ENCODE results near the gene COL23A1. TPM values are rescaled to one million over a fixed set of nuclear protein-coding genes. Genes with fewer than 3 reads are reported as not detected.
"Not testable (repeated sequence)": the region's sequence is repeated elsewhere in the genome, so short reads cannot be mapped to it uniquely, and the experiment has no call there.

Gene COL23A1
- polyA plus RNA-seq, 4 donors: 5.8 to 13.4 (median 7.7) TPM

GRCh38 chr5:178240341-178240741, 349.9 kb downstream of the COL23A1 start:
- DNase-seq (ENCODE audit: low read depth in 4 of 4, low spot score in 3 of 4): no peak

DNA sequence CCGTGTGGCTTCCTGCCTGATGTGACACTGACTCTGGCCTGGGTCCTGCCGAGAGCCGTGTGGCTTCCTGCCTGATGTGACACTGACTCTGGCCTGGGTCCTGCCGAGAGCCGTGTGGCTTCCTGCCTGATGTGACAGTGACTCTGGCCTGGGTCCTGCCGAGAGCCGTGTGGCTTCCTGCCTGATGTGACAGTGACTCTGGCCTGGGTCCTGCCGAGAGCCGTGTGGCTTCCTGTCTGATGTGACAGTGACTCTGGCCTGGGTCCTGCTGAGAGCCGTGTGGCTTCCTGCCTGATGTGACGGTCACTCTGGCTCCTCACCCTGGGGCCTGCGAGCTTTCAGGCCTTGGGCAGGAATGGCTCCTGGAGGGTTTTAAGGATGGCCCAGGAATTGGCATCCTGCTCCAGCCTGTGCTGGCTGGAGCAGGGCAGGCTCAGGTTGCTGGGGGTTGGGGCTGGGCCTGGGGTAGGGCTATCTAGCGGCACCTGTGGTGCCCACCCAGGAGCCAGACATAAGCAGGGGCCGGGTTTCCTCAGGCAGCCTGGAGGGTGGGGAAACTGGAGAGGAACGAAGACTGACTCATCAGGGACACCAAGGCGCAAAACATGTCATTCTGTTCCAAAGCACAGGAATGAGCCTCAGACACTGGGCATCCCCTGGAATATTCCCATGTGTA, 350.4 kb downstream of the COL23A1 start:
- not testable (repeated sequence) for DNase-seq (ENCODE audit: low read depth in 4 of 4, low spot score in 3 of 4)

DNA sequence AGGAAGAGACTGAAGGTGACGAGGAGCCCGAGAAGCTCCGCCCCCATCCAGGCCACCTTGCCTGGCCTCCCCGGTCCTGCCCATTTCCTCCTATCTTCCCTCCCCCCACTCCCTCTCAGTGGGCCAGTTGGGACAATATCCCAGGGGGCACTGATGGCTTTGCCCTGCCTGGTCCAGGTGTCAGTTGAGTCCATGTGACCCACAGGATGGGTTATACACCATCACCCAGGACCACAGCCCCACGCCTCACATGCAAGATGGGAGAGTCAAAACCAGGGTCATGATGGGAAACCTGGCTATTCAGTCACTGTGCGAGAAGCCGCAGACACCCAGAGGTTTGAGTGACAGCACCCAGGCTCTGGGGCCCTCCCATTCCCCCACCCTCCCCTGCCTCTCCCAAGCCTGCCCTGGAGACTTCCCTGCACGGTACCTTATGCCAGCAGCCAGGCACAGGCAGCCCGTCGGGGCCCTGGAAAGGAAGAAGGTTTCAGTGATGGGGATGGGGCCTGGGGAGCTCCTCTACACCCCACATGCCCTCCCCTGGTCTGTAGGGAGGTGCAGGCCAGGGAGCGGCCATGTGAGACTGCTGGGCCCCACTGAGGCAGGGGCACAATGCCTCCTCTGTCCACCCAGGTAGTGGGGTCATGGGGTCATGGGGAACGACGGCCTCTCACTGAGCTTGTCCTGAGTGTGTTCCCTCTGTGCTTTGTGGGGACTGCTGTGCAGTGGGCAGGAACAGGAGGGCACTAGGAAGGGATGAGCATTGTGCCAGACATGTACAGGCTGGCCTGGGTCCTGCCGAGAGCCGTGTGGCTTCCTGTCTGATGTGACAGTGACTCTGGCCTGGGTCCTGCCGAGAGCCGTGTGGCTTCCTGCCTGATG, 351.2 kb downstream of the COL23A1 start:
- DNase-seq (ENCODE audit: low read depth in 4 of 4, low spot score in 3 of 4): no peak

DNA sequence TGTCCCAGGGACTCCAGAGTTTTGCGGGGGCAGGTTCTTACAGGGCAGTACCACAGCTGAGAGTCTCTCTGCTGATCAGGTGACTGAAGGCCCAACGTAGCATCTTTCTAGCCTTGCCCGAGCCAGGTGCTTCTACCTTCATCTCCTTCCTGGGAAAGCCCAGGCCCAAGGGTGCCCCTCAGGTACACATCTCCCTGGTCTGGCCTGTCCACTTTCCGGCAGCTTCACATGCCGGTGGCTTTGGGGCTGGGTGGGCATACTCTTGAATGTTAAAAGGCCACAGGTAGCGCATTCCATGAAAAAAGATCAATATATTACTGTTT, 351.9 kb downstream of the COL23A1 start:
- DNase-seq (ENCODE audit: low read depth in 4 of 4, low spot score in 3 of 4): no peak

DNA sequence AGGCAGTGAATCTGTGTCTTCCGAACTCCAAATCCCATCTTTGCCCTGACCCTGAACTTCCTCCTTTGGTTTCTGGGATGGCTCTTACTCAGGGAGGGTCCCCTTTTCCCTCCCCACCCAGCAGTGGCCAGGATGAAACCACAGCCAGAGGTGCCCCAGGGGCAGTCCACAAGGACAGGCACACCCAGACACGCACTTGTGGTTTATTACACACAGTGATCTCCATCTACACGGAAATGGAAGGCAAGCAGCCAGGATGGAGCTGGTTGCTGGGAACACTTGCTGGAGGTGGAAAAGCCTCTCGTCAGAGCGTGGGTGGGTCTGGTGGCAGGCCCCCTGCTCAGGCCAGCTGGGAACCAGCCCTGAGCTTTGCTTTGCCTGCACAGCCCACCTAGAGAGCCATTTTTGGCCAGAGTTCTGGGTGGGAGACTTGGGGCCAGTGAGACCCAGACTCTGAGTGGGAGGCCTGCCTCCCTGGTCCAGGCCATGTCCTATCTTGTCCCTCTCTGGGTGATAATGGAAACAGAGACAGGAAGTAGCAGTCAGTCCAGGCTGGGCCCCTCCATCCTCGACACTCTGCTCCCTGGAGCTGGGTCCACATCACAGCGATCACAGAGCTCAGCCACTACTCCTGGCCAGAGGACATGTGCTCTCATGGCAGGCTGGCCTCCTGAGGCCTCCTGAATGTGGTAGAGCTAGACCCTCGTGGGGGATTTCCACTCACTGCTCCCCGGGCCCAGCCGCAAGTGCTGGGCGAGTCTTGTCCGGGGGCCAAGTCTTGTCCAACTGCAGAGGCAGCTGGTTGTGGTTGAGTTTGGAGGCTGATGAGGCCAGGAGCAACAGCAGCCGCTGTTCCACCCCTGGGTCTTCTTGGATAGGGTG, 352.5 kb downstream of the COL23A1 start:
- no peak for DNase-seq (ENCODE audit: low read depth in 4 of 4, low spot score in 3 of 4)

DNA sequence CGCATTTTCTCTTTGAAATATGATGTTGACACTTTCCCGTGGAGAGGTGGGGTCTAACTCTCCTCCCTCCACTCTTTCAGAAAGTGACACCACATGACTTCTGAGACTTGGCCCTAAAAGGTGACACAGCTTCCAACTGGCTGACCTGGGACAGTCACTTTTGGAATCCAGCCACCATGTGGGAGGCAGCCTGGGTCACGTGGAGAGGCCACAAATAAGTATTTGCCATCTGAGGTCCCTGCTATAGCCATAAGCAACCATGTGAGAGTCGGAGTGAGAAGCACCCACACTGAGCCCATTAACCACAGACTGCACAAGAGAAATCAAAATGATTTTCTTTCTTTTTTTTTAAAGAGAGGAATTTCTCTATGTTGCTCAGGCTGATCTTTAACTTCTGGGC, 353.5 kb downstream of the COL23A1 start:
- no peak for DNase-seq (ENCODE audit: low read depth in 4 of 4, low spot score in 3 of 4)

DNA sequence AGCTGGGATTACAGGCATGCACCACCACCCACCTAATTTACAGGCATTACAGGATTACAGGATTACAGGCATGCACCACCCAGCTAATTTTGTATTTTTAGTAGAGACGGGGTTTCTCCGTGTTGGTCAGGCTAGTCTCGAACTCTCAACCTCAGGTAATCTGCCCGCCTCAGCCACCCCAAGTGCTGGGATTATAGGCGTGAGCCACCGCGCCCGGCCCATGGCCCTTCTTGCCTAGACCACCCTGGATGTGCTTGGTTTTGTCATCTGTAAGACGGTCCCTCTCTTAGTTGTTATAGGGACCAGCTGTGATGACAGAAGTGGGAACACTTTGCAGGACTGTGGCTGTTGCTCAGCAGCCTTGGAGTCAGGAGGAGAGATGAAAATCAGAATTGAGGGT, 354.1 kb downstream of the COL23A1 start:
- DNase-seq (ENCODE audit: low read depth in 4 of 4, low spot score in 3 of 4): no peak

- DNase-seq (ENCODE audit: low read depth in 4 of 4, low spot score in 3 of 4): no peak
These were observed 354.6 kb downstream of the COL23A1 start for GRCh38 chr5:178235588-178235974.

DNA sequence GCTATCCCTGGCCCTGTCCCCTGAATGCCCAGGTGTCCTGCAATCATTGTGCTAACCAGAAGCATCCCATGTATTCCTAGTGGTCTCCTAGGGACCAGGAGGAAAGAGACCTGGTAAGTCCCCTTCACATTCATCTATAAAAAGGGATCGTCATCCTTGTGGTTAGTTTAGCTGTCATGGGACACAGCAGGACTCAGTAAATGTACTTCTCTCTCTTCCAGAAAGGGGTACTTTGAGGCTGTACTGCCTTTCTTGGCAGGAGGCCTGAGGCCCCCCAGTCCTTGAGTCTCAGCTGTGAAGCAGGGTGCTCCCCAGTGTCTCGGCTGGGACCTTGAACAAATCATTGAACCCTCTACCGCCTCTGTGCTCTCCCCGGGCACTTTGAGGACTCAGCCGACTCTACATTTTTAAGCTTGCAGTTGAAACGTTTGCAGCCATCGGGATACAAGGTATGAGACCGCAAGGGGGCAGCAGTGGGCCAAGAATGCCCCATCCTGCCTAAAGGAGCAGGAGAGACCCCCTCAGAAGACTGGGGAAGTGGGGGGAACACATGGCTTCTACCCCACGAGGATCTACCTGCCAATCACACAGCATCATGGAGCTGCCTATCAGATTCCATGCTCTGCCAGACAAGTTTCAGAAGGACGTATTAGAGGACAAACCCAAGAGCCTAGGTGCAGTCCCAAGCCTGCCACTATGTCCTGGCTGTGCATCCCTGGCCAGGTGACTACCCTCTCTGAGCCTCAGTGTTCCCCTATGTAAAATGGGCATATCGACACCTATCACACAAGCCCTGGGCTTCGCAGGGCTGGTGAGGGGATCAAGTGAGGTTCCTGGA, 355.2 kb downstream of the COL23A1 start:
- peak in 3 of 4 donors; percentile 49 to 63 (median 55) for DNase-seq (ENCODE audit: low read depth in 4 of 4, low spot score in 3 of 4)

DNA sequence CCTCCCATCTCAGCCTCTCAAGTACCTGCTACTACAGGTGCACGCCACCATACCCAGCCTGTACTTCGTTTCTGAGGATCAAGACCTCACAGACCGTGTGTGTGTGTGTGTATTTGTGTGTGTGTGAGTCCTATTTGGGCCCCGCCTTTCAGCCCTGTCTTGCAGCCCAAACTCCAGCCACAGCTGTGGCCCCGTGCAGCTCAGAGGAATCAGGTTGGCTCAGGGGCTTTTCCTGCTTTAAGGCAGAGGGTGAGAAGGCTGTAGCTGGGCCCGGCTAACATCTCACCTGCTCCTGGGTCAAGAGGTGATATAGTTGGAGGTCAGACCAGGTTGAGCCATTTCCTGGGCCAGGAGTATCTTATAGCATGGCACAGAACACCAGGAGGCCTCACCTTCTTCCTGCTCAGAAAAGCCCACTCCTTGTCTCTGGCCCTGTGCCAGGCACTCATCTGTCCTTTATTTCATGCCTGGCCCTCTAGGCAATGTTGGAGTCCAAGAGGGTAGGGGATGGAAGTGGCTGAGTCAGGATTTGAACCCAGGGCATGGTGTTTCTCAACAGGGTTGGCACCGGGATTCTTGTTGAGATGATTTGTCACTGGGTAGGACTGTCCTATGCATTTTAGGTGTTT, 356.0 kb downstream of the COL23A1 start:
- no peak for DNase-seq (ENCODE audit: low read depth in 4 of 4, low spot score in 3 of 4)

- no peak for DNase-seq (ENCODE audit: low read depth in 4 of 4, low spot score in 3 of 4)
These were observed 357.2 kb downstream of the COL23A1 start for GRCh38 chr5:178232920-178233429.

DNA sequence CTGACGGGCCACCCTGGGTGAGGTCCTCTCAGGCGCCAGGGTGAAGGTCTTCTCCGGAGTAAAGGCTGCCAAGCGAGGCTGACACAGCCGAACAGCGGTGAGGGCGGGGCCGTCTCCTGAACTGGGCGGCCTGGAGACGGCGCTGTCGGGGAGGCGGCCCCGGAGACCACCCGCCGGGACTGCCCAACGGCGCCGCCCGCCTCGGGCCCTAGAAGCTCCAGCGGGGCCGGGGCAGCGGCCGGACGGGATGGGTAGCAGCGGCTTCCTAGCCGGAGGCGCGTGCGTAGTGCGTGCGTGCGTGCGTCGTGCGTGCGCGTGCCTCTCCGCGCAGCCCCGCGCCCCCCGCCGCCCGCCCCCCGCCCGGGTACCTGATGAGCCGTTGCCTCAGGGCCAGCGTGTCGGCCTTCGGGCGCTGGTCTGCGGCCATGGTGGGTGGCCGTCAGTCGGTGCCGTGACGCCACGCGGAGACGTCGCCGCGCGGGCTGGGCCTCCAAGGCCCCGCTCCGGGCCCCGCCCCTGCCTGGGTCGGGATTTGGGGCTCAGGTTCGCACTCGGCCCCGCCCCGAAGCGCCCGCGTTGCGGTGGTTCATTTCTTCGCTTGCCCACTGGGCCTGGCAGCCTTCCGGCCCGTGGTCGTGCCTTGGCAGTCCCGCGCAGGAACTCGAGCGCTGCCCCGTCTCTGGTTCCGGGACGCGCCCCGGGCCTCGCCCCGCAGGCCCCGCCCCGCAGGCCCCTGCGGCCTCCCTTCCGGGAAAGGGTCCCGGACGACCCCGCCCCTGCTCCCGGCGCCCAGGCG, 357.9 kb downstream of the COL23A1 start, which contains the start of gene PHYKPL:
Gene PHYKPL (minus strand): TSS at position 679 of the 796 bp plus-strand sequence. CDS start 252 bp downstream, at position 427.
- DNase-seq (ENCODE audit: low read depth in 4 of 4, low spot score in 3 of 4): peak in 3 of 4 donors; percentile 33 to 47 (median 39)

- no peak for DNase-seq (ENCODE audit: low read depth in 4 of 4, low spot score in 3 of 4)
These were observed 358.6 kb downstream of the COL23A1 start for GRCh38 chr5:178231539-178232123.

GRCh38 chr5:178230879-178231538, 359.2 kb downstream of the COL23A1 start:
- DNase-seq (ENCODE audit: low read depth in 4 of 4, low spot score in 3 of 4): no peak

DNA sequence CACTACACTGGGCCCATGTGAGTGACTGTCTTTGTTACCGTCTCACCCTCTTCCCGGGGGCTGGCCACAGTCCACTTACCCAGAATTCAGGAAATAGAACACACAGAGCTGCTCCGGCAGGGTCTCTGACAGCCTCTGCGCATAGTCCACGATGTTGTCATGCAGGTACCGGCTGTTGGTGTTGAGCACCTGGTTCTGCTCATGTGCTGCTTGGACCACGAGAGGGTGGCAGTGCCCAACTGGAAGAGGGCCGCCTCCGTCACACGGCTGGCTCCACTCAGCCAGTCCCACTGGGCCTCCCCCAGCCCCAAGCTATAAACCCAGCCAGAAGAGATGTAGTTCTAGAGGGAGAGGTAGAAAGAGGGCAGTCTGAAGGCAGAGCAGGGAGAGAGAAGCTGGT, 360.3 kb downstream of the COL23A1 start:
- DNase-seq (ENCODE audit: low read depth in 4 of 4, low spot score in 3 of 4): no peak

- DNase-seq (ENCODE audit: low read depth in 4 of 4, low spot score in 3 of 4): not testable (repeated sequence)
These were observed 361.1 kb downstream of the COL23A1 start for GRCh38 chr5:178229111-178229510.

DNA sequence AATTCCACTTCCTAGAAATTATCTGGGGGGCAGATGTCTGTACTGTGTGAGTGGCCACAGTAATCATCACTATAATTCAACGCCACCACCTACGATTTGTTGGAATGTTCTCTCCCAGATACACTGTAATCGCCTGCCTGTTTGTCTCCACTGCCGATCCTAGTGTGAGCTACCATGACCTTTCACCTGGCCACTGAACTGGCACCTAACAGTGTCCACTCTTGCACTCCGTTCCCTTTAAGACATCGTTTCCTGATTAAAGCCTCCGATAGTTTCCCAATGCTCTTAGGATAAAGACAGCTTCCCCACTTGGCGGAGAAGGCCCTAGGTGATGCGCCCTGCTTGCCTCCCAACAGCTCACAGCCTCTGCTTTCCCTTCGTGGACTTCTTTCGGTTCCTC, 361.6 kb downstream of the COL23A1 start:
- DNase-seq (ENCODE audit: low read depth in 4 of 4, low spot score in 3 of 4): no peak

- no peak for DNase-seq (ENCODE audit: low read depth in 4 of 4, low spot score in 3 of 4)
These were observed 362.3 kb downstream of the COL23A1 start for GRCh38 chr5:178227929-178228328.
